ENCODE results near the gene CFAP61. TPM values are rescaled to one million over a fixed set of nuclear protein-coding genes. Genes with fewer than 3 reads are reported as not detected.
"Not testable (repeated sequence)": the region's sequence is repeated elsewhere in the genome, so short reads cannot be mapped to it uniquely, and the experiment has no call there.

The CFAP61 gene
- total RNA-seq, 2 donors from 2014 or later, result 0.27 TPM; not detected in 1

DNA sequence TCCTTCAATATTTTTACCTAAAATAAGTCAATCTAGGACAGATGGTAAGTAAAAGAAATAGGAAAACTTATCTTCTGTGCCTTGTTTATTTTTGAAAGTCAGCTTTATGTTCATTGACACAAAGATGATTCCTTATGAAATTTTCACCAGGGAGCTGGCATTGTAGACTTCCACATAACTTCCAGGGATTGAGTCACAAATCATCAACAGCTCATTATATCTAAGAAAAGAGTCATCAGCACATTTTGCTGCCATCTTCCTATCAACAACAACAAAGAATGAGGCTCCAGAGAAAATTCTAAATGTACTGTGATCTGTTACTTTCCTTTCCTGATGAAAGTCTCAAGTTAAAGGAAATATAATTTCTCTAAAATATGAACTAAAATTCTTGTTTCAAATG, 48.5 kb downstream of the CFAP61 start:
- no peaks in the 10 kb centered on the region for H3K36me3 ChIP-seq
- H3K27ac ChIP-seq, result no peak overlapping the region
- no peaks in the 10 kb centered on the region for H3K27me3 ChIP-seq (replicated peaks; ENCODE audit: insufficient read depth)
- ATAC-seq (ENCODE audit: insufficient number of reproducible peaks, low FRiP score, low read depth) (no peak), DNase-seq (ENCODE audit: low spot score) (no peak)
- no peak for TF ChIP-seq CTCF (IDR thresholded peaks at IDR 0.05)
- H3K9me3 ChIP-seq, result peaks cover 4% of the 10 kb centered on the region
- H3K4me3 ChIP-seq, result no peak overlapping the region
- H3K4me1 ChIP-seq (ENCODE audit: control insufficient read depth in 1 of 2, low read depth in 2 of 2), result no peaks in the 10 kb centered on the region

GRCh38 chr20:20102163-20102562, 49.8 kb downstream of the CFAP61 start:
- no peaks in the 10 kb centered on the region for H3K27me3 ChIP-seq (replicated peaks; ENCODE audit: insufficient read depth)
- no peaks in the 10 kb centered on the region for H3K36me3 ChIP-seq
- DNase-seq (ENCODE audit: low spot score) (no peak), ATAC-seq (ENCODE audit: insufficient number of reproducible peaks, low FRiP score, low read depth) (no peak)
- H3K4me1 ChIP-seq (ENCODE audit: control insufficient read depth in 1 of 2, low read depth in 2 of 2), result no peaks in the 10 kb centered on the region
- no peak overlapping the region for H3K27ac ChIP-seq
- no peak for TF ChIP-seq CTCF (IDR thresholded peaks at IDR 0.05)
- H3K9me3 ChIP-seq, result peaks cover 4% of the 10 kb centered on the region
- no peak overlapping the region for H3K4me3 ChIP-seq

GRCh38 chr20:20102716-20103258, 50.5 kb downstream of the CFAP61 start:
- peaks cover 4% of the 10 kb centered on the region for H3K9me3 ChIP-seq
- DNase-seq (ENCODE audit: low spot score), result no peak
- no peaks in the 10 kb centered on the region for H3K4me1 ChIP-seq (ENCODE audit: control insufficient read depth in 1 of 2, low read depth in 2 of 2)
- H3K27me3 ChIP-seq (replicated peaks; ENCODE audit: insufficient read depth), result no peaks in the 10 kb centered on the region
- no peak overlapping the region for H3K4me3 ChIP-seq
- TF ChIP-seq CTCF (IDR thresholded peaks at IDR 0.05), result no peak
- no peak for ATAC-seq (ENCODE audit: insufficient number of reproducible peaks, low FRiP score, low read depth)
- H3K36me3 ChIP-seq, result no peaks in the 10 kb centered on the region
- no peak overlapping the region for H3K27ac ChIP-seq

GRCh38 chr20:20103486-20103885, 51.2 kb downstream of the CFAP61 start:
- H3K27me3 ChIP-seq (replicated peaks; ENCODE audit: insufficient read depth), result no peaks in the 10 kb centered on the region
- H3K27ac ChIP-seq, result no peak overlapping the region
- H3K36me3 ChIP-seq, result no peaks in the 10 kb centered on the region
- DNase-seq (ENCODE audit: low spot score) (no peak), ATAC-seq (ENCODE audit: insufficient number of reproducible peaks, low FRiP score, low read depth) (no peak)
- no peak for TF ChIP-seq CTCF (IDR thresholded peaks at IDR 0.05)
- H3K4me3 ChIP-seq, result no peak overlapping the region
- no peaks in the 10 kb centered on the region for H3K4me1 ChIP-seq (ENCODE audit: control insufficient read depth in 1 of 2, low read depth in 2 of 2)
- peaks cover 4% of the 10 kb centered on the region for H3K9me3 ChIP-seq

- H3K4me3 ChIP-seq; DNase-seq (ENCODE audit: low spot score); H3K4me1 ChIP-seq (ENCODE audit: control insufficient read depth in 1 of 2, low read depth in 2 of 2); H3K9me3 ChIP-seq; H3K36me3 ChIP-seq; H3K27ac ChIP-seq; ATAC-seq (ENCODE audit: insufficient number of reproducible peaks, low FRiP score, low read depth); H3K27me3 ChIP-seq (replicated peaks; ENCODE audit: insufficient read depth): not testable (repeated sequence)
Observed at GRCh38 chr20:20123187-20123586, 70.9 kb downstream of the CFAP61 start.

DNA sequence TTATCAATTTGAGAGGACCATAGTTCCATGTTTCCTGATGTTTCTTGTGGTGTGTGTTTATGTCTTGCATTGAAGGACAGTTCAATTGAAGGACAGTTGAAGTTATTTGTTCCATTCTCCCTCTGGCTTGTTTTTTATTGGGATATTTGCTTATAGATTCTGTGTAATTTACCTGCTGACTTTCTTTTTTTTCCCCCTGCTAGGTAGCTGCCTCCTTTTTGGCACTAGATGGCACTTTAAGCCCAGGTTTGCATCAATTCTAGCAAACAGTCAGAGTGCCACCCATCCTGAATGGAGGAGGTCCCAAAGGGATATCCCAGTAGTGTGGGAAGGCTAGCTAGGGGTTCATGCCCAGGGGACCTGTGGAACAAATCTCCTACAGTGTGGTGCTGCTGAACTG, 78.1 kb downstream of the CFAP61 start:
- no peaks in the 10 kb centered on the region for H3K36me3 ChIP-seq
- no peak overlapping the region for H3K27ac ChIP-seq
- no peak for TF ChIP-seq CTCF (IDR thresholded peaks at IDR 0.05)
- no peaks in the 10 kb centered on the region for H3K9me3 ChIP-seq
- H3K4me1 ChIP-seq (ENCODE audit: control insufficient read depth in 1 of 2, low read depth in 2 of 2), result no peaks in the 10 kb centered on the region
- ATAC-seq (ENCODE audit: insufficient number of reproducible peaks, low FRiP score, low read depth), result no peak
- H3K27me3 ChIP-seq (replicated peaks; ENCODE audit: insufficient read depth), result no peaks in the 10 kb centered on the region
- DNase-seq (ENCODE audit: low spot score), result no peak
- H3K4me3 ChIP-seq, result no peak overlapping the region
